Neuron (in vitro differentiated cells): ENCODE data around the gene LRRC42.
A peak's percentile ranks its signal among the peaks of the same experiment; 100 is the strongest.

Experiments used
- H2AFZ ChIP-seq: one replicate; pipeline ENCODE4 v1.6.1; 2013; ENCODE audit warnings: low read depth, mild to moderate bottlenecking, inconsistent platforms, low read length, moderate library complexity
- H3K27me3 ChIP-seq: one replicate; pipeline ENCODE4 v1.6.1; 2013; ENCODE audit warnings: low read length; ENCODE audit not compliant: insufficient read depth
- H3K36me3 ChIP-seq: one replicate; pipeline ENCODE4 v1.6.1; 2013; ENCODE audit warnings: low read length; ENCODE audit not compliant: insufficient read depth
- H3K4me1 ChIP-seq: one replicate; pipeline ENCODE4 v1.6.1; 2013; ENCODE audit warnings: low read length; ENCODE audit not compliant: insufficient read depth
- H3K4me3 ChIP-seq: 2 replicates; pipeline ENCODE4 v1.5.1; 2013; ENCODE audit warnings: mild to moderate bottlenecking, low read length, moderate library complexity
- H3K9me3 ChIP-seq: one replicate; pipeline ENCODE4 v1.6.1; 2013; ENCODE audit warnings: low read length

The LRRC42 gene

GRCh38 chr1:53927376-53927881 is 18.7 kb upstream of the LRRC42 start:
- no peaks in the 10 kb centered on the region for H3K27me3 ChIP-seq
- H3K9me3 ChIP-seq: peaks cover 3% of the 10 kb centered on the region
- H3K4me1 ChIP-seq: no peaks in the 10 kb centered on the region
- no peak overlapping the region for H2AFZ ChIP-seq
- peaks cover 36% of the 10 kb centered on the region for H3K36me3 ChIP-seq
- no peak overlapping the region for H3K4me3 ChIP-seq

GRCh38 chr1:53929246-53929960 is 16.7 kb upstream of the LRRC42 start:
- Histone ChIP-seq H3K4me3 (no peak overlapping the region), H3K9me3 (peaks cover 6% of the 10 kb centered on the region), H2AFZ (no peak overlapping the region), H3K27me3 (no peaks in the 10 kb centered on the region), H3K36me3 (peaks cover 27% of the 10 kb centered on the region), H3K4me1 (no peaks in the 10 kb centered on the region)

GRCh38 chr1:53930932-53931331 is 15.2 kb upstream of the LRRC42 start:
- Histone ChIP-seq H3K4me3 (no peak overlapping the region), H3K9me3 (peaks cover 10% of the 10 kb centered on the region), H3K27me3 (no peaks in the 10 kb centered on the region), H3K4me1 (no peaks in the 10 kb centered on the region), H3K36me3 (peaks cover 30% of the 10 kb centered on the region), H2AFZ (no peak overlapping the region)

- H3K27me3 ChIP-seq: no peaks in the 10 kb centered on the region
- no peak overlapping the region for H2AFZ ChIP-seq
- peaks cover 31% of the 10 kb centered on the region for H3K36me3 ChIP-seq
- no peak overlapping the region for H3K4me3 ChIP-seq
- H3K9me3 ChIP-seq: peaks cover 10% of the 10 kb centered on the region
- no peaks in the 10 kb centered on the region for H3K4me1 ChIP-seq
Observed at GRCh38 chr1:53931523-53931922, 14.6 kb upstream of the LRRC42 start.

GRCh38 chr1:53934170-53934765 is 11.9 kb upstream of the LRRC42 start:
- no peak overlapping the region for H3K4me3 ChIP-seq
- H2AFZ ChIP-seq: no peak overlapping the region
- peaks cover 10% of the 10 kb centered on the region for H3K9me3 ChIP-seq
- peaks cover 26% of the 10 kb centered on the region for H3K36me3 ChIP-seq
- no peaks in the 10 kb centered on the region for H3K27me3 ChIP-seq
- H3K4me1 ChIP-seq: no peaks in the 10 kb centered on the region

GRCh38 chr1:53936430-53936829 is 9.7 kb upstream of the LRRC42 start:
- Histone ChIP-seq H3K27me3 (no peaks in the 10 kb centered on the region), H3K4me3 (no peak overlapping the region), H3K9me3 (peaks cover 10% of the 10 kb centered on the region), H3K4me1 (no peaks in the 10 kb centered on the region), H3K36me3 (peaks cover 25% of the 10 kb centered on the region), H2AFZ (no peak overlapping the region)

GRCh38 chr1:53938136-53938830 is 7.9 kb upstream of the LRRC42 start:
- peaks cover 25% of the 10 kb centered on the region for H3K36me3 ChIP-seq

GRCh38 chr1:53942127-53942957 is 3.8 kb upstream of the LRRC42 start:
- H2AFZ ChIP-seq: no peak overlapping the region
- no peaks in the 10 kb centered on the region for H3K9me3 ChIP-seq
- H3K4me1 ChIP-seq: peaks cover 16% of the 10 kb centered on the region
- H3K36me3 ChIP-seq: peaks cover 18% of the 10 kb centered on the region
- H3K4me3 ChIP-seq: no peak overlapping the region
- no peaks in the 10 kb centered on the region for H3K27me3 ChIP-seq

More at GRCh38 chr1:53938136-53938830, 7.9 kb upstream of the LRRC42 start:
- H3K4me1 ChIP-seq: peaks cover 4% of the 10 kb centered on the region
- peaks cover 4% of the 10 kb centered on the region for H3K9me3 ChIP-seq
- no peak overlapping the region for H3K4me3 ChIP-seq
- H2AFZ ChIP-seq: no peak overlapping the region
- H3K27me3 ChIP-seq: no peaks in the 10 kb centered on the region

- Histone ChIP-seq H3K4me3 (no peak overlapping the region), H3K9me3 (no peaks in the 10 kb centered on the region), H2AFZ (no peak overlapping the region), H3K36me3 (peaks cover 12% of the 10 kb centered on the region), H3K27me3 (no peaks in the 10 kb centered on the region), H3K4me1 (peaks cover 18% of the 10 kb centered on the region)
Observed at GRCh38 chr1:53943090-53943489, 3.1 kb upstream of the LRRC42 start.

- no peak overlapping the region for H2AFZ ChIP-seq
- peaks cover 7% of the 10 kb centered on the region for H3K36me3 ChIP-seq
- peaks cover 18% of the 10 kb centered on the region for H3K4me1 ChIP-seq
- H3K4me3 ChIP-seq: no peak overlapping the region
- H3K9me3 ChIP-seq: no peaks in the 10 kb centered on the region
- H3K27me3 ChIP-seq: no peaks in the 10 kb centered on the region
Observed at GRCh38 chr1:53943490-53944043, 2.6 kb upstream of the LRRC42 start.

- peaks cover 2% of the 10 kb centered on the region for H3K36me3 ChIP-seq
- no peaks in the 10 kb centered on the region for H3K9me3 ChIP-seq
- peaks cover 25% of the 10 kb centered on the region for H3K4me1 ChIP-seq
- no peaks in the 10 kb centered on the region for H3K27me3 ChIP-seq
- H3K4me3 ChIP-seq: peak overlapping the region; percentile 96
- peak overlapping the region; percentile 86 for H2AFZ ChIP-seq
Observed at GRCh38 chr1:53944469-53945182, 1.5 kb upstream of the LRRC42 start.

- Histone ChIP-seq H3K27me3 (no peaks in the 10 kb centered on the region), H3K36me3 (peaks cover 1% of the 10 kb centered on the region), H3K9me3 (no peaks in the 10 kb centered on the region), H2AFZ (peak overlapping the region; percentile 86), H3K4me3 (peak overlapping the region; percentile 96), H3K4me1 (peaks cover 30% of the 10 kb centered on the region)
Observed at GRCh38 chr1:53945183-53945432, 1.0 kb upstream of the LRRC42 start.
